ENCODE measurements around the gene TRAF3IP1.

Gene TRAF3IP1

GRCh38 chr2:238378230-238379095, 58.1 kb downstream of the TRAF3IP1 start:
- TF ChIP-seq CTCF (IDR thresholded peaks at IDR 0.05; ENCODE audit: low read depth, low read length): no peak
- no peak for DNase-seq (ENCODE audit: extremely low read depth, low read depth)

- TF ChIP-seq CTCF (IDR thresholded peaks at IDR 0.05; ENCODE audit: low read depth, low read length): no peak
- no peak for DNase-seq (ENCODE audit: extremely low read depth, low read depth)
These were observed 58.9 kb downstream of the TRAF3IP1 start for GRCh38 chr2:238379096-238379810.

GRCh38 chr2:238380336-238380735, 60.0 kb downstream of the TRAF3IP1 start:
- DNase-seq (ENCODE audit: extremely low read depth, low read depth): no peak
- TF ChIP-seq CTCF (IDR thresholded peaks at IDR 0.05; ENCODE audit: low read depth, low read length): no peak

- no peak for DNase-seq (ENCODE audit: extremely low read depth, low read depth)
- no peak for TF ChIP-seq CTCF (IDR thresholded peaks at IDR 0.05; ENCODE audit: low read depth, low read length)
These were observed 60.5 kb downstream of the TRAF3IP1 start for GRCh38 chr2:238380785-238381184.

- no peak for DNase-seq (ENCODE audit: extremely low read depth, low read depth)
- TF ChIP-seq CTCF (IDR thresholded peaks at IDR 0.05; ENCODE audit: low read depth, low read length): no peak
These were observed 61.2 kb downstream of the TRAF3IP1 start for GRCh38 chr2:238381341-238382115.

- TF ChIP-seq CTCF (IDR thresholded peaks at IDR 0.05; ENCODE audit: low read depth, low read length): no peak
- no peak for DNase-seq (ENCODE audit: extremely low read depth, low read depth)
These were observed 62.1 kb downstream of the TRAF3IP1 start for GRCh38 chr2:238382381-238382781.

Data from AG09319 (cell line).